ENCODE results near the gene IFNA6.
"Not testable (repeated sequence)": the region's sequence is repeated elsewhere in the genome, so short reads cannot be mapped to it uniquely, and the experiment has no call there.

The IFNA6 gene

GRCh38 chr9:21350787-21351186 lies at the start of gene IFNA6:
IFNA6 (minus strand) TSS chr9:21350887; CDS start chr9:21350887, 0 bp downstream.
- DNase-seq = no peak

GRCh38 chr9:21399956-21400355 lies 49.3 kb upstream of the IFNA6 start:
- no peak for DNase-seq

- DNase-seq = no peak
Observed at GRCh38 chr9:21398955-21399489, 48.3 kb upstream of the IFNA6 start.

- peak in 1 of 2 experiments; percentile 6 for DNase-seq
Observed at GRCh38 chr9:21395778-21396717, 45.4 kb upstream of the IFNA6 start.

- DNase-seq = no peak
Observed at GRCh38 chr9:21392270-21392669, 41.6 kb upstream of the IFNA6 start.

GRCh38 chr9:21385131-21385670 lies 34.5 kb upstream of the IFNA6 start, which contains the start of gene IFNA2:
IFNA2 (minus strand) TSS chr9:21385398; CDS start chr9:21385329, 69 bp downstream.
- no peak for DNase-seq

- DNase-seq = no peak
Observed at GRCh38 chr9:21383627-21384026, 32.9 kb upstream of the IFNA6 start.

- no peak for DNase-seq
Observed at GRCh38 chr9:21381448-21382339, 31.0 kb upstream of the IFNA6 start.

- DNase-seq = not testable (repeated sequence)
Observed at GRCh38 chr9:21371467-21371866, 20.8 kb upstream of the IFNA6 start.

GRCh38 chr9:21367957-21368356 lies 17.3 kb upstream of the IFNA6 start, which contains the start of gene IFNA13:
IFNA13 (minus strand) TSS chr9:21368057; CDS start chr9:21368010, 47 bp downstream.
- DNase-seq = no peak

GRCh38 chr9:21367169-21367568 lies 16.5 kb upstream of the IFNA6 start:
- not testable (repeated sequence) for DNase-seq

GRCh38 chr9:21362287-21362686 lies 11.6 kb upstream of the IFNA6 start:
- DNase-seq = no peak

GRCh38 chr9:21357479-21358460 lies 7.1 kb upstream of the IFNA6 start:
- DNase-seq = no peak

GRCh38 chr9:21348430-21348970 lies 2.2 kb downstream of the IFNA6 start:
- no peak for DNase-seq

GRCh38 chr9:21340735-21341134 lies 10.0 kb downstream of the IFNA6 start:
- DNase-seq = no peak

GRCh38 chr9:21336457-21336856 lies 14.2 kb downstream of the IFNA6 start:
- DNase-seq = no peak

GRCh38 chr9:21334701-21335632 lies 15.7 kb downstream of the IFNA6 start, which contains the start of gene KLHL9:
KLHL9 (minus strand) TSS chr9:21335404; CDS start chr9:21334859, 545 bp downstream.
- peak in 1 of 2 experiments; percentile 67 for DNase-seq

GRCh38 chr9:21333226-21333625 lies 17.5 kb downstream of the IFNA6 start:
- no peak for DNase-seq

- DNase-seq = no peak
Observed at GRCh38 chr9:21331676-21332402, 18.8 kb downstream of the IFNA6 start.

All from cerebellar nuclear complex (tissue), 1 donor.